Loucy (cell line): ENCODE results near the gene HS6ST3.

Experiments
- H2AFZ ChIP-seq: fragments of 200-600 bp; sonication (generic); 2 replicates; pipeline ENCODE4 v1.6.0; 2016; ENCODE audit warnings: antibody characterized with exemption, mild to moderate bottlenecking, low read length, moderate library complexity
- H3F3A ChIP-seq: fragments of 200-600 bp; 2 replicates; pipeline ENCODE4 v1.6.0; 2016; ENCODE audit warnings: antibody characterized with exemption, low read depth, mild to moderate bottlenecking
- H3K27me3 ChIP-seq: fragments of 200-600 bp; sonication (generic); 2 replicates; pipeline ENCODE4 v1.6.1; 2014; ENCODE audit warnings: low read length, mild to moderate bottlenecking; ENCODE audit not compliant: insufficient read depth, poor library complexity, severe bottlenecking
- H3K36me3 ChIP-seq: fragments of 200-600 bp; sonication (generic); 2 replicates; pipeline ENCODE4 v1.6.1; 2016; ENCODE audit warnings: low read length; ENCODE audit not compliant: insufficient read depth
- H3K4me1 ChIP-seq: fragments of 200-600 bp; sonication (generic); 2 replicates; pipeline ENCODE4 v1.5.1; 2014; ENCODE audit warnings: low read length, mild to moderate bottlenecking; ENCODE audit not compliant: insufficient read depth, poor library complexity, severe bottlenecking
- H3K4me2 ChIP-seq: fragments of 200-600 bp; sonication (generic); 2 replicates; pipeline ENCODE4 v1.6.0; 2014; ENCODE audit warnings: antibody characterized with exemption, low read length, low read depth, mild to moderate bottlenecking; ENCODE audit not compliant: poor library complexity, severe bottlenecking
- H3K4me3 ChIP-seq: fragments of 200-600 bp; sonication (generic); 2 replicates; pipeline ENCODE4 v1.5.1; 2014; ENCODE audit warnings: low read length, mild to moderate bottlenecking, mixed read lengths; ENCODE audit not compliant: poor library complexity, severe bottlenecking
- H3K79me2 ChIP-seq: fragments of 200-600 bp; sonication (generic); 2 replicates; pipeline ENCODE4 v1.6.1; 2014; ENCODE audit warnings: low read length; ENCODE audit not compliant: insufficient read depth
- H3K9ac ChIP-seq: fragments of 200-600 bp; sonication (generic); 2 replicates; pipeline ENCODE4 v1.6.0; 2014; ENCODE audit warnings: mild to moderate bottlenecking, low read depth, low read length, moderate library complexity; ENCODE audit not compliant: poor library complexity, severe bottlenecking
- H3K9me2 ChIP-seq: fragments of 200-600 bp; sonication (generic); replicated peaks from 2 replicates; pipeline ENCODE4 v1.6.1; 2016; ENCODE audit warnings: low read depth, low read length, mixed read lengths
- H3K9me3 ChIP-seq: fragments of 200-600 bp; sonication (generic); 2 replicates; pipeline ENCODE4 v1.6.1; 2014; ENCODE audit warnings: mild to moderate bottlenecking, antibody characterized with exemption, low read length, low read depth; ENCODE audit not compliant: insufficient read depth
- H4K20me1 ChIP-seq: fragments of 200-600 bp; sonication (generic); 2 replicates; pipeline ENCODE4 v1.6.0; 2014; ENCODE audit warnings: antibody characterized with exemption, low read length, mild to moderate bottlenecking; ENCODE audit not compliant: insufficient read depth, poor library complexity, severe bottlenecking
- CTCF ChIP-seq: fragments of 200-600 bp; sonication (generic); conservative IDR thresholded peaks from 2 replicates; pipeline ENCODE4 v1.5.1; 2014; ENCODE audit warnings: mild to moderate bottlenecking, antibody characterized with exemption, low read length
- EZH2phosphoT487 ChIP-seq: fragments of 200-600 bp; IDR thresholded peaks from 2 replicates; pipeline ENCODE4 v1.6.1; 2018; ENCODE audit warnings: antibody characterized with exemption, mild to moderate bottlenecking, moderate library complexity, borderline replicate concordance

HS6ST3 gene

GRCh38 chr13:96707146-96707545 lies 617.2 kb downstream of the HS6ST3 start:
- H2AFZ ChIP-seq: no peak overlapping the region
- H3K9me3 ChIP-seq: peaks cover 3% of the 10 kb centered on the region; the same call in 1 of the 2 replicates

GRCh38 chr13:96710166-96710862 lies 620.4 kb downstream of the HS6ST3 start:
- H3K4me1 ChIP-seq: no peaks in the 10 kb centered on the region
- no peaks in the 10 kb centered on the region for H3F3A ChIP-seq
- no peaks in the 10 kb centered on the region for H3K36me3 ChIP-seq
- no peaks in the 10 kb centered on the region for H4K20me1 ChIP-seq
- no peak overlapping the region for H2AFZ ChIP-seq
- no peaks in the 10 kb centered on the region for H3K9me2 ChIP-seq
- no peak overlapping the region for H3K4me3 ChIP-seq
- peaks cover 3% of the 10 kb centered on the region; the same call in 1 of the 2 replicates for H3K9me3 ChIP-seq
- no peak overlapping the region for H3K4me2 ChIP-seq
- no peaks in the 10 kb centered on the region for H3K27me3 ChIP-seq
- H3K79me2 ChIP-seq: no peaks in the 10 kb centered on the region
- no peak for TF ChIP-seq CTCF
- no peak for TF ChIP-seq EZH2phosphoT487
- no peak overlapping the region for H3K9ac ChIP-seq

More at GRCh38 chr13:96707146-96707545, 617.2 kb downstream of the HS6ST3 start:
- H3K9me2 ChIP-seq: no peaks in the 10 kb centered on the region
- no peaks in the 10 kb centered on the region for H3K27me3 ChIP-seq
- no peak overlapping the region for H3K4me2 ChIP-seq
- TF ChIP-seq CTCF (no peak), EZH2phosphoT487 (no peak)
- no peak overlapping the region for H3K9ac ChIP-seq
- H3K4me1 ChIP-seq: no peaks in the 10 kb centered on the region
- no peaks in the 10 kb centered on the region for H3F3A ChIP-seq
- no peaks in the 10 kb centered on the region for H3K36me3 ChIP-seq
- H3K4me3 ChIP-seq: no peak overlapping the region
- no peaks in the 10 kb centered on the region for H3K79me2 ChIP-seq
- H4K20me1 ChIP-seq: no peaks in the 10 kb centered on the region

- Histone ChIP-seq H3K4me1 (no peaks in the 10 kb centered on the region), H3K4me2 (no peak overlapping the region), H3K27me3 (no peaks in the 10 kb centered on the region), H3F3A (no peaks in the 10 kb centered on the region), H3K9me3 (no peaks in the 10 kb centered on the region), H3K4me3 (no peak overlapping the region), H3K79me2 (no peaks in the 10 kb centered on the region), H3K36me3 (no peaks in the 10 kb centered on the region), H2AFZ (no peak overlapping the region), H3K9ac (no peak overlapping the region), H4K20me1 (no peaks in the 10 kb centered on the region), H3K9me2 (no peaks in the 10 kb centered on the region)
- TF ChIP-seq EZH2phosphoT487: no peak
Measured at GRCh38 chr13:96720446-96720845, 630.5 kb downstream of the HS6ST3 start.

GRCh38 chr13:96726651-96727050 lies 636.7 kb downstream of the HS6ST3 start:
- H3K9ac ChIP-seq: no peak overlapping the region
- H3K4me2 ChIP-seq: no peak overlapping the region
- no peak overlapping the region for H2AFZ ChIP-seq
- H3K36me3 ChIP-seq: no peaks in the 10 kb centered on the region
- no peaks in the 10 kb centered on the region for H3K9me3 ChIP-seq
- H3K9me2 ChIP-seq: no peaks in the 10 kb centered on the region
- no peak for TF ChIP-seq EZH2phosphoT487
- TF ChIP-seq CTCF: no peak
- H3K79me2 ChIP-seq: no peaks in the 10 kb centered on the region
- H3F3A ChIP-seq: no peaks in the 10 kb centered on the region
- no peaks in the 10 kb centered on the region for H3K4me1 ChIP-seq
- no peaks in the 10 kb centered on the region for H3K27me3 ChIP-seq
- H4K20me1 ChIP-seq: no peaks in the 10 kb centered on the region
- no peak overlapping the region for H3K4me3 ChIP-seq
